GM19351 (cell line): ENCODE results near the gene ST8SIA1.
"Not testable (repeated sequence)": the region's sequence is repeated elsewhere in the genome, so short reads cannot be mapped to it uniquely, and the experiment has no call there.

ENCODE experiments used
- ATAC-seq: cut with Tn5 transposase; IDR thresholded peaks from one replicate; pipeline ENCODE4 v1.9.1; 2021; ENCODE audit warnings: mild to moderate bottlenecking, moderate library complexity; ENCODE audit not compliant: unreplicated experiment

Gene ST8SIA1

DNA sequence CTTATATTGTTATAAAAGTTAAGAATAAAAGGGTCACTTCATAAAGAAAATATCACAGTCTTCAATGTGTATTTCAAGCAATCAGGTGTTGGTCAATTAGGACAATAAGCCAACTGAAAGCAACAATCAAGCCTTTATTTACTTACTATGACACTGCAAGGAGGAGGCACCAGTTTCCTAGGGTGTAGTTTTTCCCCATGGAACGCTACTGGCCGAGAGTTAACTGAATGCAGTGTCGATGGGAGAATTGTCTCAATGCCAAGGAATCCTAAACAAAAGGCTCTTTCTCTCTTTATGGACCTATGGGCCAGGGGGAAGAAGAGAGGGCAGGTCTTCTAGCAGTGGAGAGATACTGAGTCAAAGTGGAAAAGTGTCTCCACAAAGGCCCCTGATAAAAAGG is 146.1 kb downstream of the ST8SIA1 start:
- ATAC-seq, result no peak

DNA sequence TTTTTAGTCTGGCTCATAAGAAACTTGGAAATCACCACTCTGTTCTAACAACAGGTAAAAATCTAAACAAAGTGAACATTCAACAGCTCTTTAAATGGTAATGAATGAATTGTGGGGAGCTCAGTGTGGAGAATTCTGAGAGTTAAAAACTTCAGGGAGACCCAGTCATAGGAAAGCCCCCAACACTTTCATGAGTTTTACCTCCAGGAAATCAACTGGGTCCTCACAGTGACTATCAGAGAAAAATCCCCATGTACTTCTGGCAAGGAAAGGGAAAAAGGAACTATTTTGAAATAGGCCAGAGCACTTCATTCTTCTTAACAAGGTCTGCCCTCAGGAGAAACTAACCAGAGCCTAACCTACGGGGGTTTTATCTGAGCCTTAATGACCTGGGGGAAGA is 153.8 kb downstream of the ST8SIA1 start:
- ATAC-seq, result no peak

- ATAC-seq, result no peak
These were observed 161.3 kb downstream of the ST8SIA1 start for GRCh38 chr12:22173177-22173576.

DNA sequence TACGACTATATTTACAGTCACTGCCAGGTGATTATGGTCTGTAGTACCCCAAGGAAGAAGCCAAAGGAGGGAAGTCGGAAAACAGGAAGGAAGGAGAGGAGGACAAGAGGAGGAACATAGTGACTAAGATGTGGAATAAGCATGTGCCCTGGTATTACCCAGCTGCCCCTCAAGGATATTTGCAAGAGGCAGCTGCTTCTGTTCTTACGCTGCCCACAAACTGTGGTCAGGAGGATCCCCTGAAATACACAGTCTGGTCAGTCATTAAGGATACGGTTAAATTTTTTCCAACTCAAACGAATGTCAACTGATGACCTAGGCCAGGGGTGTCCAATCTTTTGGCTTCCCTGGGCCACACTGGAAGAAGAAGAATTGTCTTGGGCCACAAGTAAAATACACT is 162.0 kb downstream of the ST8SIA1 start:
- ATAC-seq, result no peak

- ATAC-seq, result no peak
These were observed 165.1 kb downstream of the ST8SIA1 start for GRCh38 chr12:22169376-22169775.

- no peak for ATAC-seq
These were observed 170.4 kb downstream of the ST8SIA1 start for GRCh38 chr12:22164139-22164538.

- ATAC-seq, result no peak
These were observed 170.9 kb downstream of the ST8SIA1 start for GRCh38 chr12:22163594-22163993.

DNA sequence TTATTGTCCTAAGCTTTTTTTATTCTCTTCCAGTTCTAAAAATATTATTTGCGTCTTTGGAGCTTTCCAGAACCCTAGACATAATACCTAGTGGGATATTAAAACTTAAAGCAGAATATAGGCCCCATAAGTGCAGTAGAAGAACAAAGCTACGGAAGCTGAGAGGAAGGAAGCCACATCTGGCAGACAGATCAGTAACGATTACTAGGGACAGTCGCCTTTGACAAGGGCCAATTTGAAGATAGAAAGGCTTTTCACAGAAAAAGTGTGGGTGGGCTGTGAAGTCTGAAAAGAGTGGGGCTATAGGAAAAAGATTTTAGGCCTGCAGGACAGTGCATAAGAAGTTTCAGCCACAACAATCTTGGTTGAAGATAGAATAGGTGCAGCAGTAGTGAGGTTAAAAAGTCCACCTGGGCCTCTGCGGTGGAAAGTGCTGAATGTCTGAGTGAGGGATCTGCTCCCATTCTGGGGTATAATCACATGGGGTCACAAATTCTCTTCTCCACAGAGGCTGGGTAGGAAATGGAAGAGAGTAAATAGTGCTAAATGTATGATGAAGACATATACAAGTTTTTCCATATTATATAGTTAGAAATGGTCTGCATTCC is 174.0 kb downstream of the ST8SIA1 start:
- no peak for ATAC-seq

DNA sequence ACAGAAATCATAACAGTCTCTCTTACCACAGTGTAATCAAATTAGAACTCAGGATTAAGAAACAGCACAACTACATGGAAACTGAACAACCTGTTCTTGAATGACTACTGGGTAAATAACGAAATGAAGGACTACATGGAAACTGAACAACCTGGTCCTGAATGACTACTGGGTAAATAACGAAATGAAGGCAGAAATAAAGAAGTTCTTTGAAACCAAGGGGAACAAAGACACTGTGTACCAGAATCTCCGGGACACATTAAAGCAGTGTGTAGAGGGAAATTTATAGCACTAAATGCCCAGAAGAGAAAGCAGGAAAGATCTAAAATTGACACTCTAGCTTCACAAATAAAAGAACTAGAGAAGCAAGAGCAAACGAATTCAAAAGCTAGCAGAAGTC is 185.2 kb downstream of the ST8SIA1 start:
- not testable (repeated sequence) for ATAC-seq

GRCh38 chr12:22146686-22147085 is 187.8 kb downstream of the ST8SIA1 start:
- ATAC-seq, result not testable (repeated sequence)
